K562 (cell line): ENCODE measurements around the gene LGALS7. TPM values are rescaled to one million over a fixed set of nuclear protein-coding genes. Genes with fewer than 3 reads are reported as not detected.

Experiments
- CBFA2T2 ChIP-seq: fragments of 450-650 bp; conservative IDR thresholded peaks from 2 replicates; pipeline ENCODE4 v1.6.1; 2017; ENCODE audit warnings: mild to moderate bottlenecking
- HNRNPLL ChIP-seq: fragments of 200-400 bp; formaldehyde crosslinking; IDR thresholded peaks from 2 replicates; pipeline ENCODE4 v1.6.1; 2017; ENCODE audit warnings: low read length, low read depth, mild to moderate bottlenecking; ENCODE audit not compliant: poor library complexity, severe bottlenecking
- HSF4 ChIP-seq: fragments of 250-450 bp; sonication (Bioruptor Pico); IDR thresholded peaks from 2 replicates; pipeline ENCODE4 v2.1.2; 2022; ENCODE audit warnings: mild to moderate bottlenecking, moderate library complexity, borderline replicate concordance
- ILK ChIP-seq: fragments of 450-650 bp; IDR thresholded peaks from 2 replicates; pipeline ENCODE4 v1.6.1; 2016; ENCODE audit warnings: missing genetic modification characterization, low read depth, mild to moderate bottlenecking, missing compliant biosample characterization, moderate library complexity, borderline replicate concordance
- KDM1A ChIP-seq, 2 experiments: fragments of 450-650 bp; IDR thresholded peaks; 2 replicates each; pipeline ENCODE4 v1.6.1; 2016; ENCODE audit warnings: mild to moderate bottlenecking in 2 of 2
- KLF13 ChIP-seq: fragments of 450-650 bp; IDR thresholded peaks from 2 replicates; pipeline ENCODE4 v1.6.1; 2016; ENCODE audit warnings: missing genetic modification characterization, low read depth, mild to moderate bottlenecking, missing compliant biosample characterization, moderate library complexity, borderline replicate concordance
- MCM3 ChIP-seq: fragments of 450-650 bp; IDR thresholded peaks from 2 replicates; pipeline ENCODE4 v1.6.1; 2016
- NR0B1 ChIP-seq: fragments of 450-650 bp; IDR thresholded peaks from one replicate; pipeline ENCODE4 v1.6.1; 2018; ENCODE audit warnings: mild to moderate bottlenecking, moderate library complexity; ENCODE audit not compliant: partially characterized antibody
- PHB2 ChIP-seq: fragments of 450-650 bp; IDR thresholded peaks from 2 replicates; pipeline ENCODE4 v1.6.1; 2017; ENCODE audit warnings: low read depth
- PTTG1 ChIP-seq: fragments of 450-650 bp; IDR thresholded peaks from 2 replicates; pipeline ENCODE4 v1.6.1; 2016; ENCODE audit warnings: low read depth, mild to moderate bottlenecking, missing genetic modification characterization, missing compliant biosample characterization
- RUNX1 ChIP-seq: sonication (generic); IDR thresholded peaks from 2 replicates; pipeline ENCODE4 v1.6.1; 2016; ENCODE audit warnings: antibody characterized with exemption, low read depth
- SREBF1 ChIP-seq: fragments of 150-350 bp; IDR thresholded peaks from 2 replicates; pipeline ENCODE4 v1.6.1; 2014; ENCODE audit warnings: antibody characterized with exemption, low read depth, low read length, borderline replicate concordance
- ZBTB49 ChIP-seq: sonication (generic); formaldehyde crosslinking; IDR thresholded peaks from 2 replicates; pipeline ENCODE4 v1.8.0; 2022; ENCODE audit warnings: missing genetic modification reagents, mild to moderate bottlenecking, borderline replicate concordance
- ZBTB8A ChIP-seq: fragments of 450-650 bp; IDR thresholded peaks from 2 replicates; pipeline ENCODE4 v1.6.1; 2018; ENCODE audit warnings: mild to moderate bottlenecking, moderate library complexity; ENCODE audit not compliant: partially characterized antibody
- ZKSCAN3 ChIP-seq: fragments of 250-450 bp; sonication (Bioruptor Pico); IDR thresholded peaks from 2 replicates; pipeline ENCODE4 v1.4.0; 2020
- ZNF143 ChIP-seq: sonication (generic); formaldehyde crosslinking; IDR thresholded peaks from 2 replicates; pipeline ENCODE4 v1.9.0; 2022; ENCODE audit warnings: mild to moderate bottlenecking, missing genetic modification reagents
- ZNF165 ChIP-seq: fragments of 250-450 bp; sonication (Bioruptor Pico); IDR thresholded peaks from 2 replicates; pipeline ENCODE4 v1.4.0; 2020; ENCODE audit warnings: borderline replicate concordance
- ZNF507 ChIP-seq: conservative IDR thresholded peaks from 2 replicates; pipeline ENCODE4 v1.6.1; 2017; ENCODE audit warnings: missing genetic modification characterization, missing compliant biosample characterization
- ZNF609 ChIP-seq: sonication (generic); formaldehyde crosslinking; IDR thresholded peaks from 2 replicates; pipeline ENCODE4 v1.8.1; 2023; ENCODE audit warnings: missing genetic modification reagents, mild to moderate bottlenecking, borderline replicate concordance
- ZNF717 ChIP-seq: fragments of 250-450 bp; sonication (Bioruptor Pico); IDR thresholded peaks from 2 replicates; pipeline ENCODE4 v1.5.0; 2021
- ZZZ3 ChIP-seq: fragments of 450-650 bp; IDR thresholded peaks from 2 replicates; pipeline ENCODE4 v1.6.1; 2016; ENCODE audit warnings: antibody characterized with exemption, mild to moderate bottlenecking, moderate library complexity
- polyA plus RNA-seq, 8 experiments: library from polyadenylated mRNA; depleted of rRNA in 4 of 8; stranded (reverse) in 5 of 8; unstranded in 3 of 8; fragments of >200 nt; fragmentation: Nextera tagmentation in 2 of 8; fragmentation: Illumina TruSeq in 1 of 8; extraction: Ambion mirVana in 2 of 8; extraction: Trizol in 1 of 8; gene quantifications; 2 replicates each; pipeline versions ENCODE4 v1.2.1 to v1.2.3, GENCODE V29; 2011 to 2014; ENCODE audit warnings: inconsistent platforms in 1 of 8, missing spikeins in 1 of 8
- total RNA-seq, 7 experiments: library from RNA; depleted of rRNA in 6 of 7; stranded (reverse); fragments of >200 nt in 6 of 7; fragmentation: Illumina TruSeq in 2 of 7; extraction: Trizol in 2 of 7; gene quantifications; 2 replicates each; pipeline versions ENCODE4 v1.2.1 to v1.2.3, GENCODE V29; 2011 to 2021; ENCODE audit warnings: low replicate concordance in 1 of 7

Gene LGALS7
- total and polyA plus RNA-seq, 9 of the 15 experiments (the other 6 are each of a cell fraction or from before 2014, with no cell fraction given), result not detected

- no peak for TF ChIP-seq ZNF609
- TF ChIP-seq CBFA2T2, result no peak
- no peak for TF ChIP-seq ZNF143 (CRISPR knock-in tag)
- TF ChIP-seq PHB2, result no peak
- no peak for TF ChIP-seq HNRNPLL
- no peak for TF ChIP-seq SREBF1
- TF ChIP-seq ZBTB8A, result no peak
- no peak for TF ChIP-seq ILK (tag)
- no peak for TF ChIP-seq ZBTB49
- TF ChIP-seq ZKSCAN3 (CRISPR knock-in tag), result no peak
- TF ChIP-seq ZNF165 (CRISPR knock-in tag), result no peak
- TF ChIP-seq NR0B1, result no peak
- no peak for TF ChIP-seq HSF4 (CRISPR knock-in tag)
- TF ChIP-seq ZNF717, result no peak
- TF ChIP-seq PTTG1 (tag), result no peak
- no peak for TF ChIP-seq KLF13 (tag)
- no peak for TF ChIP-seq MCM3
- peak; percentile 72 to 86 for TF ChIP-seq KDM1A (IDR thresholded peaks at IDR 0.05)
- TF ChIP-seq ZZZ3, result no peak
- no peak for TF ChIP-seq RUNX1
- no peak for TF ChIP-seq ZNF507
Measured at GRCh38 chr19:38727868-38728660, 45.3 kb downstream of the LGALS7 start (continued).
